Posterior vena cava (tissue), 2 donors: ENCODE results near the gene DGKI. TPM values are rescaled to one million over a fixed set of nuclear protein-coding genes. Genes with fewer than 3 reads are reported as not detected.
A peak's percentile ranks its signal among the peaks of the same experiment; 100 is the strongest.

Experiments
- DNase-seq: peaks from one replicate; pipeline ENCODE4 v3.0.0-alpha.2; 2020; ENCODE audit warnings: low spot score
- intact Hi-C, 2 donors: fragments of 100-400 bp; cut with DNase I; formaldehyde crosslinking; loops; one replicate each; pipeline versions ENCODE4 v1.14.1 to v1.14.2; 2022 to 2023
- long read RNA-seq, 2 donors: library from polyadenylated mRNA; unstranded; transcript quantifications; one replicate each; pipeline ENCODE4 v2.0.0, GENCODE V29; 2020 to 2021
- total RNA-seq, 2 donors: library from RNA; stranded (reverse); fragmentation: NEBNext Ultra II Directional; extraction: Animal tissue kit (Norgen Biotek cat#: 25700); gene quantifications; one replicate each; pipeline ENCODE4 v1.2.1, GENCODE V29; 2021
- donor health status: DM: yes; HTN: yes; CAD: no.
- donor health status: DM: yes; HTN: yes; CAD: no.

The DGKI gene
- 1 to 10 TPM; 2.4 to 6.1 TPM for total RNA-seq
- long read RNA-seq, donor 1, partial matches to known transcripts, result 0 of 1 reads
- long read RNA-seq, donor 1, other reads (novel, unspliced or antisense), result 1 of 1 reads
- long read RNA-seq, donor 2, partial matches to known transcripts, result 0 of 3 reads
- long read RNA-seq, donor 2, other reads (novel, unspliced or antisense), result 3 of 3 reads

GRCh38 chr7:137846827-137847567 lies at the start of gene DGKI:
Gene DGKI, minus strand, starts transcription at chr7:137846974.
- DNase-seq, result peak; percentile 81
- intact Hi-C loops, result loop anchor here in 1 of 2 donors (10.0 kb wide), 1 partner anchor 48 kb away; no protein-coding TSS in a partner anchor

- intact Hi-C loops, result loop anchor here (5.0 to 10.0 kb wide), 4 partner anchors 51 to 243 kb away; partner anchors contain the start of gene DGKI (in 1 of the 2)
Measured at GRCh38 chr7:137895301-137896221, 48.8 kb upstream of the DGKI start.

GRCh38 chr7:137893143-137893742 lies 46.5 kb upstream of the DGKI start:
- DNase-seq, result no peak
- intact Hi-C loops, result loop anchor here in 1 of 2 donors (10.0 kb wide), 1 partner anchor 48 kb away; the partner anchor contains the start of gene DGKI

More at GRCh38 chr7:137895301-137896221, 48.8 kb upstream of the DGKI start:
- no peak for DNase-seq

DNA sequence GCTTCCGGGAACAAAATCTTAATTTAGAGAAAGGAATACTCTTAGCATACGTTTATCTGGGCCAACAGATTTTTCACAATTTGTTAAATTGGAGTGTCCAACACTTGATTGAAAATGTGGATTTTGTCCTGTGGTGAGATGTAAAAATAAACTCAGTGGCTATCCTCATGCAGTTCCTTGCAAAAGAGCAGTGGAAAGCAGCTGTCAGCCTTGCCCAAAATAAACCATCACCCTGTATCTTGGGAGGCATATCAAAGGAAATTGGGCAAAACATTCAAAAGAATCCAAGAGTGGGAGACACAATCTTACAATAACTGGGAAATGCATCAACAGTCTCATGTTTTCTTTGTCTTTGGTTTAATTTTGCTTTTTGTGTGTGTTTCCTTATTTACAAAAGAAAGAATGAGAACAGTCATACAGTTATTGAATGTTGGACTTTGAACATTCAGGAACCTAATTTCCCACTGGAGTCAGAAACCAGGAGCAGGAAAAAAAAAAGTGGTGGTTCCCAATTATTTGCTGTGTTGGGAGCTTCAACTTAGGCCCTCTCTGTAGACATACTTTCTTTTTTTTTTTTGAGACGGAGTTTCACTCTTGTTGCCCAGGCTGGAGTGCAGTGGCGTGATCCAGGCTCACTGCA lies 44.4 kb upstream of the DGKI start:
- intact Hi-C loops, result loop anchor here in 1 of 2 donors (10.0 kb wide), 1 partner anchor 46 kb away; the partner anchor contains the start of gene DGKI
- DNase-seq, result no peak

DNA sequence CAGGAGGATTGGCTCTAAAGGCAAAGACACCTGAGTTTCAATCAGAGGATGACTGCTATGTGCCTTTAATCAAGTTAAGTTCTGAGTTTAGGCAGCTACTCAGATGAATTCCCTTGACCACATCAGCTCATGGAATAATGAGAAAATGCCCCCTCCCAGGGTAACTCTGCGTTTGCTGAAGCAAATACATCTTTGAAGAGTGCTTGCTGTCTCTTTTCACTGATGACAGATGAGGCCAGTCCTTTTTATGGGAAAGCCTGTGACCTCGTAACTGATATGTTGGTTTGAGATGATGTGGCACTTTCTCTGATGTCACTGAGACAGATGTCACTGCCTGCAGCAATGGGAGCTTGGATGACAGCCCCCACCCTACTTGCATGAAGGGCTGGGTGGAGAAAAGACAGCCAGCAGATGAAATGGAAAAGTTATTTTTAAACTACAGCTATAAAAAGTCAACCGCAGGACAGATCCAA lies 43.7 kb upstream of the DGKI start:
- intact Hi-C loops, result loop anchor here in 1 of 2 donors (10.0 kb wide), 1 partner anchor 46 kb away; the partner anchor contains the start of gene DGKI
- no peak for DNase-seq

DNA sequence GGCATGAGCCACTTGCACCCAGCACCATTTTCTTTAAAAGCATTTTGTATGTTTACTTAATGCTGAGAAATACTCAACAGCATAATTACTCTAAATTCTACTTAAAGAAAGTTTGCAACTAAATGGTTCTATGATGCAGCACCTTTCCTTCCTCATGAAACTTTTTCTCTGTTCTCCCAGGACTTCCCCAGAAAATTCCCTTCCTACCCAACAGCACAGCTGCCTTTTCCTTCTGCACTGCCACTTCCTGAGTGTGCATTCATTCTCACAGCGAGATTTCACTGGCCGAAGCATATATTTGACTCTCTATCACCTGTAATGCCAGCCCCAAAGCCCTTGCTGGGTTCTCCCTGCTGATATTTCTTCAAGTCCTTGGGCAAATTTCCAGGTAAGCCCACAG lies 41.5 kb upstream of the DGKI start:
- DNase-seq, result no peak
- intact Hi-C loops, result no loop called here

DNA sequence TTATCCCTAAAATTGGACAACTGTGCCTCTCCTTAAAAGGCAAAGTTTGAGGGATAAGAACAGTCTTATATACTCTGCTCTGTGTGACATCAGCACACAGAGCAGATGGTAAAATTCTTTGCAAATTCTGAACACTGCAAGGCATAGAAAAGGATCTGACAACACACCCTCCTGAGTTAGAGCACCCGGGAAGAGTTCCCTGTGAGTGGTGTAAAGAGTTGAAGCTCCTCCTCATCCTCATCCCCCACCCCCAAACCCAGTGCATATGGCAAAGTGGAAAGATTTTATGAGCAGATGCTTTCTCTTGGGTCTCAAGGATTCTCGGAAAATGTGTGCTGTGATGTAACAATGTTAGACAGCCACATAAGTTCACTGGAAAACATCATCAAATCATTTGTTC lies 40.0 kb upstream of the DGKI start:
- DNase-seq, result no peak
- intact Hi-C loops, result no loop called here

DNA sequence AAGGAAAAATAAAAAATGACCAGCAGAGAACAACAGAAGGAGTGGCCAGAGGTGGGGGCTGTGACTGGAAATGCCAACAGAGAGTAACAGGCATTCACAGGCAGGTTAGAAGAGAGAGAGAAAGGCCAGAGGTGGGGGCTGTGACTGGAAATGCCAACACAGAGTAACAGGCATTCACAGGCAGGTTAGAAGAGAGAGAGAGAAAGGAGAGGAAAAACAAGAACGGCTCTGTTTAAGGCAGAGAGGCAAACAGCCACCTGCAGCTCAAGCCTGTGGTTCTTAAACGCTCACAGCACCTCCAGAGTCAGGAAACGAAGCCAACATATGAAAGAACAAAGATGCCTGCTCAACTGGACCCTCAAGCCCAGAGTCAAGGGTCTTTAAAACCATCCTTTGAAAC lies 39.5 kb upstream of the DGKI start:
- DNase-seq, result no peak
- intact Hi-C loops, result no loop called here

DNA sequence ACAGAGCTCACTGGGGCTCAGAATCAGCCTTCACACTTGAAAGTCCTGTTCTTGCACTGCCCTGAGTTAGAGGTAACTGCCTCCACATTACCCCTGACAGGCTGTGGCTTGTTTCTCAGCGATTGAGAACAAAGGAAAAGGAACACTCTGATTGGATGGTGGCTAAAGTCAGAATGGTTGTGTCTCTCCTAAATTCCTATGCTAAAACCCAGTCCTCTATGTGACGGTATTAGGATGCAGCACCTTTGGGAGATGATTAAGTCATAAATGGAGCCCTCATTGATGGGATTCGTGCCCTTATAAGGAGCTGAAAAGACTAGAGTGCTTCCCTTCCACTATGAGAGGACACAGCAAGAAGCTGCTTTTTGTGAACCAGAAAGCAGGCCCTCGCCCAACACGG lies 38.9 kb upstream of the DGKI start:
- intact Hi-C loops, result no loop called here
- no peak for DNase-seq

- DNase-seq, result no peak
- intact Hi-C loops, result no loop called here
Measured at GRCh38 chr7:137882806-137883205, 36.0 kb upstream of the DGKI start.

GRCh38 chr7:137882261-137882668 lies 35.5 kb upstream of the DGKI start:
- intact Hi-C loops, result no loop called here
- peak; percentile 91 for DNase-seq

DNA sequence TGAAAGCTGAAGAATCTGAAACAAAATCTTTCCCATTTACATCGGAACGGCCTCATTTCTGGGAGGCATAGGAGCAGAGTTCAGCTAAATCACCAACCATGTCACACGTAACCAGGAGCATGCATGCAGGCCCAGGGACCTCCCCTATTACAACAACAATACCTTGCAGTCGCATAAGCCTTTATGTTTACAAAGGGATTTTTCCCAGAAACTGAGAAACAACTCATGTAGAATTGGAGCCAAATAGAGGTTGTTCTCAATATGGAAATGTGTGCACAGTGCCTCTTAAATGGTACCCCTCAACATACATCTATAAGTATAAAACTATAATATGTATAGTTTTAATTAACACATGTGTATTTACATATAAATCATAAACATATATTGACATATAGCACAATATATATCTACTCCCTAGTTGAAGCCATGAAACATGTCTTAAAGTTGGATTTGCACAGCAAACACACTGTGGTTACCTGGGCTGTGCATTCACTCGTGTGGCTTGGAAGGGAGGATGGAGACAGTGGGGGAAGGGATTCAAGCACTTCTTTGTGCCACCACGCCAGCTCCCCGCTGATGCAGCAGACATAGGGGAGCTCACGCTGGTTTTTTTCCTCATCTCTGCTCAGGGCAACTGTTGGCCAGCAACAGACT lies 35.0 kb upstream of the DGKI start:
- no peak for DNase-seq
- intact Hi-C loops, result no loop called here

- intact Hi-C loops, result no loop called here
- no peak for DNase-seq
Measured at GRCh38 chr7:137880432-137880831, 33.7 kb upstream of the DGKI start.

- DNase-seq, result no peak
- intact Hi-C loops, result no loop called here
Measured at GRCh38 chr7:137879357-137880158, 32.8 kb upstream of the DGKI start.

DNA sequence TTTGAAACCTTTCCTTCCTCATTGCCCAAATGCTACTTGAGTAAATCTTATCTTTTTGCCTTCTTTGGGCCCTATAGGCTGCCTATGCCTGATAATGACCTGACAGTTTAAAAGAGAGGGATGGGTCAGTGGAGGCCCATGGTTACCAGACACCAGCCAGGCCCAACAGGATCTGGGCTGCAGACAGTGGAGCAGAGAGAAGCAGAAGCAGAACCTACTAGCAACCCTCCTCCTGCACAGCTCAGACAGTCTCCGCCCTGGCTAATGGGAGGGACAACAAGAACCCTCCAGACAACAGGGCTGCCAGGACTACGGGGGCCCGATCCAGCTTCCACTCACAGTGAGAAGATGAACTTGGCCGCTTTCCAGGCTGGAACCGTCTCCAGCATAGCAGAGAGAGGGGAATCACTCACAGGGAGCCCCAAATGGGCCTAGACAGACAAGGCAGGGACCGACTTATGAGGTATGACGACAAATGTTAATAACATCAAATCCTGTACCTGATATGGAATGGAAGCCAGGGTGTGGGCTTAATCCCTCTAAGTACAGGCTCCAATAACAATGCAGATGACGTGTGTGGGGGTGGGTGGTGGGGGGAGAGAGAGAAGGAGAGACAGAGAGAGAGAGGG lies 31.7 kb upstream of the DGKI start:
- peak; percentile 96 for DNase-seq
- intact Hi-C loops, result no loop called here

DNA sequence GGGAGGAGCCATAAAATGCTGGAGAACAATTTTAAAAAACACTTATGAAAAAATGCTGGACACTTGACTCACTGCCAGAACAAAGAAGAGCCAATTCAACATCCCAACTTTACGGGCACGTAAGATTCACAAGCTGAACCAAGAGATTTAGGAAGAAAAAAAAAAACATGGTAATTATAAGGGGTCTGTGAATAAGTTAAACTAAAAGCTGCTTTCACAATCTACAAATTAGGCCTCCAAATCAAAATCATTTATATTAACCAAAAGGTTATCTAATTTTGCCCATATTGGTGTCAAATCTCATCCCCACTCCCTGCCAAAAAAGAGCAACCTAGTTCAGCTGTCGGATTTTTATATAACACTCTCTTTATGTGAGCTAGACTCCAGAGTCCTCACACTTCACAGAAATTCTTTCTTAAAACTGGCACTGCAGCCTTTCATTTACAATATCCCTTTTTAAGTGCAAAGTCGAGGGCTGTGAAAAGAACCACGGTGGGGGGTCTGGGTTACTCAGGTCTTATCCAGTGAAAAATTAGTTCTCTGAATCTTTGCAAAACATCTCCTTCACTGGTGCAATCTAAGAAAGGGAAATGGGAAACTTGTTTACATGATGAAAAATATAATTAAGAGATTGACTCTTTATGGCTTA lies 30.4 kb upstream of the DGKI start:
- intact Hi-C loops, result no loop called here
- no peak for DNase-seq
